Ascending aorta (tissue), 2 donors: Measurements from ENCODE around the gene DNAJB2. TPM values are rescaled to one million over a fixed set of nuclear protein-coding genes. Genes with fewer than 3 reads are reported as not detected.
"Not testable (repeated sequence)": the region's sequence is repeated elsewhere in the genome, so short reads cannot be mapped to it uniquely, and the experiment has no call there.

Source experiments
- DNase-seq, 2 donors: peaks; one replicate each; pipeline ENCODE4 v3.0.0-alpha.2; 2019; ENCODE audit warnings: low spot score in 2 of 2
- H3K27ac ChIP-seq, 2 donors: fragments of 200-600 bp; sonication (generic); one replicate each; pipeline ENCODE4 v1.5.1; 2016 to 2017; ENCODE audit warnings: mild to moderate bottlenecking in 1 of 2
- H3K27me3 ChIP-seq: fragments of 200-600 bp; sonication (generic); one replicate; pipeline ENCODE4 v1.5.1; 2017
- H3K36me3 ChIP-seq, 2 donors: fragments of 200-600 bp; sonication (generic); one replicate each; pipeline ENCODE4 v1.5.1; 2016
- H3K4me1 ChIP-seq, 2 donors: fragments of 200-600 bp; sonication (generic); one replicate each; pipeline ENCODE4 v1.5.1; 2016 to 2017; ENCODE audit warnings: mild to moderate bottlenecking in 1 of 2
- H3K4me3 ChIP-seq, 2 donors: fragments of 200-600 bp; sonication (generic); one replicate each; pipeline ENCODE4 v1.5.1; 2016 to 2017; ENCODE audit warnings: mild to moderate bottlenecking in 1 of 2
- H3K9me3 ChIP-seq, 2 donors: fragments of 200-600 bp; sonication (generic); one replicate each; pipeline ENCODE4 v1.5.1; 2016
- intact Hi-C: fragments of 100-400 bp; cut with DNase I; formaldehyde crosslinking; loops from one replicate; pipeline ENCODE4 v1.15.1; 2023
- total RNA-seq: library from RNA; depleted of rRNA; stranded (reverse); fragments of >200 nt; gene quantifications from one replicate; pipeline ENCODE4 v1.1.0, GENCODE V29; 2016
- TF ChIP-seq, protein P1 (sequence below), 3 experiments: fragments of 200-600 bp in 2 of 3; fragments of 450-650 bp in 1 of 3; sonication (generic) in 2 of 3; IDR thresholded peaks; one replicate each; pipeline ENCODE4 v1.5.1; 2016 to 2019; ENCODE audit warnings: antibody characterized with exemption in 3 of 3, mild to moderate bottlenecking in 1 of 3, moderate library complexity in 1 of 3

Gene DNAJB2
- total RNA-seq, 1 donor from 2014 or later, result 51.0 TPM

DNA sequence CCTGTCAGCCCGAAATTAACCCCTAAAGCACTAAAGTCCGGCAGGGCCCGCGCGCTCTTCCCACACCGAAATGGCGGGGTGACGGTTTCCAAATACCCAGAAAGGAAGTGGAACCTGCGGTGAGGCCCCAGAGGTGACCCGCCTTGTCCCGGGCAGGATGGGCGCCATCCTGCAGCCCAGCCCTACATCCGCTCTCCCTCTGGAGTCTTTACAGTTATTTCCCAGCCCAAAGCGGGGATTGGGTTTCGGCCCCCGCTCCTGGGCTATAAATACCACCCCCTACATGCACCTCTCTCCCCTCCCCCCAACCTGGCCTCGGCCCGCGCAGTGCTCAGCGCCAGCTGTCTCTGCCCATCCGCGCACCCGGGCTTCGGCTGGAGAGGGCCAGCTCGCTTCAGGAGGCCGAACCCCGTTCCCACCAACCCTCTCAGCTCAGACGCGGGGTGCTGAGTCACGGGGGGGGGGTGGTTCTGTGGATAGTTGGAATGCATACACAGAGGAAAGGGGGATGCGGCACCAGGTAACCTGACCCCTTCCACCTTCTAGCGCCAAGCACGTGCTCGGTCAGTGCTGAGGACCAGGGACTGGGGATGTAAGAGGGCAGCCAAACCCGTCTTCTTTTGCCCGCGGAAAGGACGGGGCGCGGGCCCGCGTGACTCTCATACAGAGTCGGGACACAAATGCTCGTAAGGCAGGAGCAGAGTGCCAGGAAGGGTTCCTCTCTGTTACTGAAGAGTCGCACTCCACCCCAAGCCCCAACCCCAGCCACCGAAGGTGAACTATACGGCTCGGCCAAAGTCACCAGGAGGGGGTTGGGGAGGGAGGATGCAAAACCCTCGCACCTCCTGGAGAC lies 26.0 kb upstream of the DNAJB2 start, which contains the start of gene TUBA4B:
TSS of gene TUBA4B (plus strand) at position 344 of the 853 bp plus-strand sequence. CDS start at position 509, 165 bp downstream.
- Histone ChIP-seq H3K4me3 (peak within 1 kb of the TSS; percentile 70 to 73), H3K27me3 (no peaks in the 10 kb centered on the region), H3K4me1 (peaks cover 24 to 47% of the 10 kb centered on the region in 2 donors), H3K36me3 (peaks cover 4 to 20% of the 10 kb centered on the region in 2 donors), H3K27ac (peak within 1 kb of the TSS; percentile 96 to 99), H3K9me3 (no peaks in the 10 kb centered on the region)
- DNase-seq, result peak; percentile 29 to 78
- TF ChIP-seq, protein P1, sequence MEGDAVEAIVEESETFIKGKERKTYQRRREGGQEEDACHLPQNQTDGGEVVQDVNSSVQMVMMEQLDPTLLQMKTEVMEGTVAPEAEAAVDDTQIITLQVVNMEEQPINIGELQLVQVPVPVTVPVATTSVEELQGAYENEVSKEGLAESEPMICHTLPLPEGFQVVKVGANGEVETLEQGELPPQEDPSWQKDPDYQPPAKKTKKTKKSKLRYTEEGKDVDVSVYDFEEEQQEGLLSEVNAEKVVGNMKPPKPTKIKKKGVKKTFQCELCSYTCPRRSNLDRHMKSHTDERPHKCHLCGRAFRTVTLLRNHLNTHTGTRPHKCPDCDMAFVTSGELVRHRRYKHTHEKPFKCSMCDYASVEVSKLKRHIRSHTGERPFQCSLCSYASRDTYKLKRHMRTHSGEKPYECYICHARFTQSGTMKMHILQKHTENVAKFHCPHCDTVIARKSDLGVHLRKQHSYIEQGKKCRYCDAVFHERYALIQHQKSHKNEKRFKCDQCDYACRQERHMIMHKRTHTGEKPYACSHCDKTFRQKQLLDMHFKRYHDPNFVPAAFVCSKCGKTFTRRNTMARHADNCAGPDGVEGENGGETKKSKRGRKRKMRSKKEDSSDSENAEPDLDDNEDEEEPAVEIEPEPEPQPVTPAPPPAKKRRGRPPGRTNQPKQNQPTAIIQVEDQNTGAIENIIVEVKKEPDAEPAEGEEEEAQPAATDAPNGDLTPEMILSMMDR (IDR thresholded peaks at IDR 0.05), result no peak
- intact Hi-C loops, result loop anchor here (2.0 kb wide), 1 partner anchor 76 kb away; the partner anchor contains the start of gene CNPPD1

GRCh38 chr2:219253753-219254589 lies 25.2 kb upstream of the DNAJB2 start, which contains the start of gene TUBA4A:
Gene TUBA4A, minus strand, starts transcription at chr2:219253918. Its CDS starts 60 bp downstream, at chr2:219253858.
- no peaks in the 10 kb centered on the region for H3K9me3 ChIP-seq

GRCh38 chr2:219254590-219255201 lies 24.5 kb upstream of the DNAJB2 start:
- Histone ChIP-seq H3K27ac (peak overlapping the region; percentile 96 to 99), H3K4me1 (peaks cover 13 to 34% of the 10 kb centered on the region in 2 donors), H3K27me3 (no peaks in the 10 kb centered on the region), H3K36me3 (peaks cover 0 to 16% of the 10 kb centered on the region in 2 donors), H3K9me3 (no peaks in the 10 kb centered on the region), H3K4me3 (peak overlapping the region; percentile 70 to 73)
- no peak for DNase-seq
- intact Hi-C loops, result loop anchor here (1.0 to 2.0 kb wide), 2 partner anchors 20 to 40 kb away; no protein-coding TSS in a partner anchor
- TF ChIP-seq, protein P1 (IDR thresholded peaks at IDR 0.05), result no peak

More at GRCh38 chr2:219253753-219254589, 25.2 kb upstream of the DNAJB2 start, which contains the start of gene TUBA4A:
- Histone ChIP-seq H3K4me3 (peak within 1 kb of the TSS; percentile 70 to 73), H3K27me3 (no peaks in the 10 kb centered on the region), H3K4me1 (peaks cover 15 to 39% of the 10 kb centered on the region in 2 donors), H3K27ac (peak within 1 kb of the TSS; percentile 96 to 99), H3K36me3 (peaks cover 0 to 16% of the 10 kb centered on the region in 2 donors)
- DNase-seq, result peak; percentile 58 to 93
- intact Hi-C loops, result loop anchor here (1.0 to 2.0 kb wide), 3 partner anchors 20 to 77 kb away; partner anchors contain the start of gene CNPPD1
- TF ChIP-seq, protein P1 (IDR thresholded peaks at IDR 0.05), result peak in 1 of 3 experiments; percentile 8

- H3K27ac ChIP-seq, H3K4me1 ChIP-seq, H3K36me3 ChIP-seq, DNase-seq, H3K9me3 ChIP-seq, H3K27me3 ChIP-seq, H3K4me3 ChIP-seq, intact Hi-C loops: not testable (repeated sequence)
Observed at GRCh38 chr2:219258942-219259341, 20.2 kb upstream of the DNAJB2 start.

GRCh38 chr2:219261024-219261855 lies 17.9 kb upstream of the DNAJB2 start:
- H3K9me3 ChIP-seq, result no peaks in the 10 kb centered on the region
- intact Hi-C loops, result no loop called here
- H3K36me3 ChIP-seq, result no peaks in the 10 kb centered on the region
- H3K27me3 ChIP-seq, result no peaks in the 10 kb centered on the region
- no peak for DNase-seq
- TF ChIP-seq, protein P1 (IDR thresholded peaks at IDR 0.05), result no peak
- no peak overlapping the region for H3K27ac ChIP-seq
- no peak overlapping the region for H3K4me3 ChIP-seq
- no peaks in the 10 kb centered on the region for H3K4me1 ChIP-seq
